Measurements from ENCODE around the gene OCLN.
"Not testable (repeated sequence)": the region's sequence is repeated elsewhere in the genome, so short reads cannot be mapped to it uniquely, and the experiment has no call there.

The OCLN gene

DNA sequence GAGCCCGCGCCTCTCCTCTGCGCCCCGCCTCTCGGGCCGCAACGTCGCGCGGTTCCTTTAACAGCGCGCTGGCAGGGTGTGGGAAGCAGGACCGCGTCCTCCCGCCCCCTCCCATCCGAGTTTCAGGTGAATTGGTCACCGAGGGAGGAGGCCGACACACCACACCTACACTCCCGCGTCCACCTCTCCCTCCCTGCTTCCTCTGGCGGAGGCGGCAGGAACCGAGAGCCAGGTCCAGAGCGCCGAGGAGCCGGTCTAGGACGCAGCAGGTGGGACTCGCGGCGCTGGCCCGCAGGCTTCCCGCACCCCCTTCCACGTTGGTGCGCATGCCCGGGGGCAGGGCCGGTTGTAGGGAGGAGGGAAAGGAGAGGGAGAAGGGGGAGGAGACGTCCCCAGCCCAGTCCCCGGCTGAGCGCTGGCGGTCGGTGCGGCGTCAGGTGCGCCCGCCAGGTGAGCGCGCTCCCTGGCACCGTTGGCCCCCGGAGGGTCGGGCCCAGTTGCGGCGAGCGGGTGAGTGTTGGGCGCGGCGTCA, at the start of gene OCLN:
TSS of gene OCLN (plus strand) at position 400 of the 532 bp plus-strand sequence. CDS start 11,455 bp downstream, outside the sequence.
- no peaks in the 10 kb centered on the region for H3K36me3 Mint-ChIP-seq (ENCODE audit: low read depth)
- H3K27ac Mint-ChIP-seq: no peak within 1 kb of the TSS
- no peaks in the 10 kb centered on the region for H3K9me3 Mint-ChIP-seq
- peak within 1 kb of the TSS; percentile 86 for H3K4me3 Mint-ChIP-seq
- peaks cover 84% of the 10 kb centered on the region for H3K27me3 Mint-ChIP-seq (ENCODE audit: low read depth, poor library complexity)
- DNase-seq: peak; percentile 75
- H3K4me1 Mint-ChIP-seq: no peaks in the 10 kb centered on the region
- no peak for TF ChIP-seq CTCF (IDR thresholded peaks at IDR 0.05)

GRCh38 chr5:69444127-69444754, 48.3 kb upstream of the OCLN start:
- Mint-ChIP-seq H3K4me3 (no peak overlapping the region), H3K27ac (no peak overlapping the region), H3K4me1 (no peaks in the 10 kb centered on the region), H3K36me3 (ENCODE audit: low read depth) (no peaks in the 10 kb centered on the region), H3K9me3 (no peaks in the 10 kb centered on the region), H3K27me3 (ENCODE audit: low read depth, poor library complexity) (peaks cover 2% of the 10 kb centered on the region)
- no peak for TF ChIP-seq CTCF (IDR thresholded peaks at IDR 0.05)
- DNase-seq: no peak

- H3K4me3 Mint-ChIP-seq: no peak overlapping the region
- TF ChIP-seq CTCF (IDR thresholded peaks at IDR 0.05): no peak
- H3K27ac Mint-ChIP-seq: no peak overlapping the region
- no peaks in the 10 kb centered on the region for H3K9me3 Mint-ChIP-seq
- no peaks in the 10 kb centered on the region for H3K36me3 Mint-ChIP-seq (ENCODE audit: low read depth)
- no peak for DNase-seq
- peaks cover 2% of the 10 kb centered on the region for H3K27me3 Mint-ChIP-seq (ENCODE audit: low read depth, poor library complexity)
- H3K4me1 Mint-ChIP-seq: no peaks in the 10 kb centered on the region
Measured at GRCh38 chr5:69449511-69449910, 43.1 kb upstream of the OCLN start.

DNA sequence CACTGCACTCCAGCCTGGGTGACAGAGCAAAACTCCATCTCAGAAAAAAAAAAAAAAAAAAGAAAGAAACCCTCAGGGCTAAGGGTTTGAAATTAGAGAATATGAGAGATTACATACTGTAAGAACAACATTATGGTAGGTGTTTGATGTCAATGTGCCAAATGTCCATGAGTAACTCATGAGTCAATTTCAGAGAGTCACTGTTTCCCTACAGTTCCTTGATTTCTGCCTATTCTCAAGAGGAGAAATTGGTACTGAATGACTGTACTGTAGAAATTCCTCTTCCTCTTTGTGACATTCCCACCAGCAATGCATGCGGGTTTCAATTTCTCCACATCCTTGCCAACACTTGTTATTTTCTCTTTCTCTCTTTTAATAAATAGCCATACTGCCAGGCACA, 42.5 kb upstream of the OCLN start:
- DNase-seq: no peak
- Mint-ChIP-seq H3K27ac (peak overlapping the region; percentile 40), H3K4me1 (no peaks in the 10 kb centered on the region), H3K9me3 (no peaks in the 10 kb centered on the region), H3K27me3 (ENCODE audit: low read depth, poor library complexity) (peaks cover 2% of the 10 kb centered on the region), H3K4me3 (no peak overlapping the region), H3K36me3 (ENCODE audit: low read depth) (no peaks in the 10 kb centered on the region)
- TF ChIP-seq CTCF (IDR thresholded peaks at IDR 0.05): no peak

- DNase-seq, H3K4me3 Mint-ChIP-seq: not testable (repeated sequence)
- H3K27ac Mint-ChIP-seq: peak overlapping the region; percentile 40
Measured at GRCh38 chr5:69450527-69450926, 42.1 kb upstream of the OCLN start.

GRCh38 chr5:69451941-69452647, 40.5 kb upstream of the OCLN start:
- Mint-ChIP-seq H3K27me3 (ENCODE audit: low read depth, poor library complexity) (no peaks in the 10 kb centered on the region), H3K4me1 (no peaks in the 10 kb centered on the region), H3K36me3 (ENCODE audit: low read depth) (no peaks in the 10 kb centered on the region), H3K27ac (peak overlapping the region; percentile 62), H3K9me3 (peaks cover 4% of the 10 kb centered on the region), H3K4me3 (no peak overlapping the region)
- DNase-seq: no peak
- no peak for TF ChIP-seq CTCF (IDR thresholded peaks at IDR 0.05)

More at GRCh38 chr5:69450527-69450926, 42.1 kb upstream of the OCLN start:
- not testable (repeated sequence) for H3K4me1 Mint-ChIP-seq; H3K9me3 Mint-ChIP-seq; H3K27me3 Mint-ChIP-seq (ENCODE audit: low read depth, poor library complexity); H3K36me3 Mint-ChIP-seq (ENCODE audit: low read depth)

DNA sequence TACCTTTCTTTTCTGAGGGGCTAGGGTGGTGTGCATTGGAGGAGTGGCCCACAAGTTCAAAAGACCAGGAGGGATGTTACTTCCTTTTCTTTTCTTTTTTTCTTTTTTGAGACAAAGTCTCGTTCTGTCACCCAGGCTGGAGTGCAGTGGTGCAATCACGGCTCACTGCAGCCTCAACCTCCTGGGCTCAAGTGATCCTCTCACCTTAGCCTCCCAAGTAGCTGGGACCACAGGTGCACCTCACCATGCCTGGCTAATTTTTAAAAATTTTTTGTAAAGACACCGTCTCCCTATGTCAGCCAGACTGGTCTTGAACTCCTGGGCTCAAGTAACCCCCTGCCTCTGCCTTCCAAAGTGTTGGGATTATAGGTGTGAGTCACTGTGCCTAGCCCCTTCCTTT, 39.1 kb upstream of the OCLN start:
- not testable (repeated sequence) for H3K36me3 Mint-ChIP-seq (ENCODE audit: low read depth); H3K27me3 Mint-ChIP-seq (ENCODE audit: low read depth, poor library complexity); H3K4me3 Mint-ChIP-seq; DNase-seq; H3K4me1 Mint-ChIP-seq; H3K27ac Mint-ChIP-seq; H3K9me3 Mint-ChIP-seq
